Measurements from ENCODE around the gene SEC63.

- TF ChIP-seq CTCF (conservative IDR thresholded peaks at IDR 0.05; ENCODE audit: low read length): no peak
- TF ChIP-seq EZH2phosphoT487 (IDR thresholded peaks at IDR 0.05; ENCODE audit: borderline replicate concordance, low read depth, low read length): no peak
Measured at GRCh38 chr6:107987805-107988204, 29.8 kb upstream of the SEC63 start.
